Measurements from ENCODE around the gene ARVCF. TPM values are rescaled to one million over a fixed set of nuclear protein-coding genes. Genes with fewer than 3 reads are reported as not detected.
A peak's percentile ranks its signal among the peaks of the same experiment; 100 is the strongest.

Gene ARVCF
- total RNA-seq, 4 donors from 2014 or later = 31.1 to 55.8 (median 44.6) TPM

DNA sequence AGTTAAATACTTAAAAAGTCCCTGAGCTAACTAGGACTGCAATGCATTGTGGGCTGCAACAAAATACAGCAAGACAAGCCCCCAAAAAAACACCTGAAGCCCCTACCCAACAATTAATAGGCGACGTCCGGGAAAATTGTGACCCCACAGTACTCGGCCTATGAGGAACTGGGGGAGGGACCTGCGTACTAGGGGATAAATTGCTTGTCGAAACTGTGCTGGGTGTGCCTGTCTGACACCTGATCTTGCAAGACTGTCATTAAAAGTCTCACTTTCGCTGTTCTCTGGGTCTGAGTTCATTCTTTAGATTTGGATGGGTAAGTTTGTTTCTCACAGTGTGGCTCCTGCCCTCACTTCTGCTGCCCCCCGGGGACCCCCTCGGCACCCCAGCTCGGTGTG, 19.5 kb upstream of the ARVCF start:
- WGBS = 91% methylated on average over 7 of the region's 10 CpGs
- TF ChIP-seq POLR2AphosphoS5 (IDR thresholded peaks at IDR 0.05) = no peak
- TF ChIP-seq EP300 (IDR thresholded peaks at IDR 0.05) = no peak
- TF ChIP-seq, protein P1, sequence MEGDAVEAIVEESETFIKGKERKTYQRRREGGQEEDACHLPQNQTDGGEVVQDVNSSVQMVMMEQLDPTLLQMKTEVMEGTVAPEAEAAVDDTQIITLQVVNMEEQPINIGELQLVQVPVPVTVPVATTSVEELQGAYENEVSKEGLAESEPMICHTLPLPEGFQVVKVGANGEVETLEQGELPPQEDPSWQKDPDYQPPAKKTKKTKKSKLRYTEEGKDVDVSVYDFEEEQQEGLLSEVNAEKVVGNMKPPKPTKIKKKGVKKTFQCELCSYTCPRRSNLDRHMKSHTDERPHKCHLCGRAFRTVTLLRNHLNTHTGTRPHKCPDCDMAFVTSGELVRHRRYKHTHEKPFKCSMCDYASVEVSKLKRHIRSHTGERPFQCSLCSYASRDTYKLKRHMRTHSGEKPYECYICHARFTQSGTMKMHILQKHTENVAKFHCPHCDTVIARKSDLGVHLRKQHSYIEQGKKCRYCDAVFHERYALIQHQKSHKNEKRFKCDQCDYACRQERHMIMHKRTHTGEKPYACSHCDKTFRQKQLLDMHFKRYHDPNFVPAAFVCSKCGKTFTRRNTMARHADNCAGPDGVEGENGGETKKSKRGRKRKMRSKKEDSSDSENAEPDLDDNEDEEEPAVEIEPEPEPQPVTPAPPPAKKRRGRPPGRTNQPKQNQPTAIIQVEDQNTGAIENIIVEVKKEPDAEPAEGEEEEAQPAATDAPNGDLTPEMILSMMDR (IDR thresholded peaks at IDR 0.05) = no peak
- TF ChIP-seq POLR2A (IDR thresholded peaks at IDR 0.05; ENCODE audit: low read depth) = no peak
- H3K36me3 ChIP-seq = peaks cover 17 to 66% (median 55%) of the 10 kb centered on the region in 4 donors

DNA sequence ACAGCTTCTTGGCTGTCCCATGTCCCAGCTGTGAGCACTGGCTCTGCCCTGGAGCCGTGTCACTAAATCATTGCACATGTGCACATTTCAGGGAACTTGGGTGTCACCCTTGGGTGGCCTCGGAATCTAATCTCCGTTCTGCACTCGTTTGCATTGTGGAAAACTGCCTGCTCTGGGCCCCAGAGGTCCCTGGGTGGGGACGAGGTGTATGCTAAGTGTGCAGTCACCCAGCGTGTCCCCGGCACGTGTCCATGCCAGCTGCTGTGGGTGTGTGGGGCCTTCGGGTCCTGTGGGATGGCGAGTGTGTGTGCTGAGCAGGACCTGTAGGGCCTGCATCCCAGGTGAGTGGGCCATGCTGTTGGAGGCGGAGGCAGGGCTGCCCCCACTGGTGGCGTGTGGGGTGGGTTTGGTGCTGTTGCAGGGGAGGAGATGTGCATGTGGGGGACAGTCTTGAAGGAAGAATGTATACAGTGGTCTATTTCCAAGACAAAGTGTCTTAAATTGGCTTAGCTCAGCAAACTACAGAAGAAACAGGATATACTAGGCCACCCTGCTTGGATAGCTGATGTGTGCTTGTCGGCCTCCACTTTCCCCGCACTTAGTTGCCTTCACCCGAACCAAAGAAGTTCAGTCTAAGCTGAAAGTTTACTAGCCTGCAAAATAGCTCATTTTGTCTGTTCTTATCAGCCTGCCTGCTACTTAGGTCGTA, 18.9 kb upstream of the ARVCF start:
- Histone ChIP-seq H3K36me3 (peaks cover 17 to 60% (median 49%) of the 10 kb centered on the region in 4 donors), H3K9me3 (no peaks in the 10 kb centered on the region), H3K27me3 (no peaks in the 10 kb centered on the region), H3K4me3 (no peak overlapping the region), H3K4me1 (peaks cover 22 to 40% (median 37%) of the 10 kb centered on the region in 4 donors), H3K27ac (replicated peaks in 1 of 4) (no peak overlapping the region)
- TF ChIP-seq EP300 (IDR thresholded peaks at IDR 0.05) (no peak), POLR2AphosphoS5 (IDR thresholded peaks at IDR 0.05) (no peak), POLR2A (IDR thresholded peaks at IDR 0.05; ENCODE audit: low read depth) (no peak)
- TF ChIP-seq, protein P1 (IDR thresholded peaks at IDR 0.05) = no peak
- intact Hi-C loops (cut with DNase I) = no loop called here
- WGBS = 94% methylated on average over 15 of the region's 16 CpGs
- DNase-seq (ENCODE audit: extremely low spot score) = no peak

More for the DNA sequence above, 19.5 kb upstream of the ARVCF start:
- Histone ChIP-seq H3K4me1 (peaks cover 22 to 40% (median 37%) of the 10 kb centered on the region in 4 donors), H3K4me3 (no peak overlapping the region), H3K9me3 (no peaks in the 10 kb centered on the region), H3K27me3 (no peaks in the 10 kb centered on the region), H3K27ac (replicated peaks in 1 of 4) (no peak overlapping the region)
- no peak for DNase-seq (ENCODE audit: extremely low spot score)
- intact Hi-C loops (cut with DNase I) = no loop called here

- WGBS = 92% methylated on average over 5 of the region's 5 CpGs
- intact Hi-C loops (cut with DNase I) = no loop called here
- H3K27ac ChIP-seq (replicated peaks in 1 of 4) = no peak overlapping the region
- H3K4me1 ChIP-seq = peaks cover 22 to 48% (median 35%) of the 10 kb centered on the region in 4 donors
- H3K9me3 ChIP-seq = no peaks in the 10 kb centered on the region
- peaks cover 17 to 46% (median 37%) of the 10 kb centered on the region in 4 donors for H3K36me3 ChIP-seq
- no peaks in the 10 kb centered on the region for H3K27me3 ChIP-seq
- H3K4me3 ChIP-seq = no peak overlapping the region
- DNase-seq (ENCODE audit: extremely low spot score) = no peak
- TF ChIP-seq, protein P1 (IDR thresholded peaks at IDR 0.05) = no peak
- TF ChIP-seq POLR2A (IDR thresholded peaks at IDR 0.05; ENCODE audit: low read depth) (no peak), EP300 (IDR thresholded peaks at IDR 0.05) (no peak), POLR2AphosphoS5 (IDR thresholded peaks at IDR 0.05) (no peak)
Measured at GRCh38 chr22:20034143-20034542, 17.5 kb upstream of the ARVCF start.

- TF ChIP-seq, protein P1 (IDR thresholded peaks at IDR 0.05) = no peak
- no peak for TF ChIP-seq EP300 (IDR thresholded peaks at IDR 0.05)
- TF ChIP-seq POLR2AphosphoS5 (IDR thresholded peaks at IDR 0.05) = no peak
- no peak for TF ChIP-seq POLR2A (IDR thresholded peaks at IDR 0.05; ENCODE audit: low read depth)
- H3K36me3 ChIP-seq = peaks cover 14 to 37% (median 29%) of the 10 kb centered on the region in 4 donors
- H3K4me1 ChIP-seq = peaks cover 22 to 58% (median 44%) of the 10 kb centered on the region in 4 donors
- no peak overlapping the region for H3K4me3 ChIP-seq
- intact Hi-C loops (cut with DNase I) = no loop called here
- WGBS = 53% methylated on average over 8 of the region's 14 CpGs
- DNase-seq (ENCODE audit: extremely low spot score) = no peak
- peak overlapping the region in 1 of 4 donors; percentile 22 for H3K27ac ChIP-seq (replicated peaks in 1 of 4)
- H3K9me3 ChIP-seq = no peaks in the 10 kb centered on the region
- H3K27me3 ChIP-seq = no peaks in the 10 kb centered on the region
Measured at GRCh38 chr22:20033045-20033706, 16.6 kb upstream of the ARVCF start.

Measured in esophagus muscularis mucosa (tissue), 4 donors.